ENCODE data around the gene TRPT1. TPM values are rescaled to one million over a fixed set of nuclear protein-coding genes. Genes with fewer than 3 reads are reported as not detected.
"Not testable (repeated sequence)": the region's sequence is repeated elsewhere in the genome, so short reads cannot be mapped to it uniquely, and the experiment has no call there.

Gene TRPT1
- total and polyA plus RNA-seq, 2 donors from 2014 or later: 39.2 to 103 TPM

GRCh38 chr11:64247729-64248531 is 21.9 kb upstream of the TRPT1 start:
- Histone ChIP-seq H3K9me3 (ENCODE audit: control insufficient read depth in 2 of 3, insufficient read depth in 1 of 3, low read length in 3 of 3) (no peaks in the 10 kb centered on the region), H3K27me3 (ENCODE audit: control insufficient read depth, insufficient read depth, low read length) (no peaks in the 10 kb centered on the region), H3K27ac (ENCODE audit: low read depth in 2 of 2, low read length in 2 of 2) (peak overlapping the region; percentile 89 to 91), H3K9ac (ENCODE audit: low read length in 3 of 3) (peak overlapping the region in 1 of 3 donors; percentile 48), H3K4me3 (ENCODE audit: low read length in 3 of 3) (peak overlapping the region in 2 of 3 donors; percentile 18 to 97), H3K4me1 (ENCODE audit: control insufficient read depth in 2 of 3, insufficient read depth in 2 of 3, low read depth in 1 of 3, low read length in 3 of 3) (peaks cover 0 to 39% (median 5%) of the 10 kb centered on the region in 3 donors), H3K36me3 (ENCODE audit: control insufficient read depth in 2 of 3, insufficient read depth in 3 of 3, low read length in 3 of 3) (peaks cover 0 to 9% (median 4%) of the 10 kb centered on the region in 3 donors)
- no peak for FAIRE-seq
- TF ChIP-seq, protein P1, sequence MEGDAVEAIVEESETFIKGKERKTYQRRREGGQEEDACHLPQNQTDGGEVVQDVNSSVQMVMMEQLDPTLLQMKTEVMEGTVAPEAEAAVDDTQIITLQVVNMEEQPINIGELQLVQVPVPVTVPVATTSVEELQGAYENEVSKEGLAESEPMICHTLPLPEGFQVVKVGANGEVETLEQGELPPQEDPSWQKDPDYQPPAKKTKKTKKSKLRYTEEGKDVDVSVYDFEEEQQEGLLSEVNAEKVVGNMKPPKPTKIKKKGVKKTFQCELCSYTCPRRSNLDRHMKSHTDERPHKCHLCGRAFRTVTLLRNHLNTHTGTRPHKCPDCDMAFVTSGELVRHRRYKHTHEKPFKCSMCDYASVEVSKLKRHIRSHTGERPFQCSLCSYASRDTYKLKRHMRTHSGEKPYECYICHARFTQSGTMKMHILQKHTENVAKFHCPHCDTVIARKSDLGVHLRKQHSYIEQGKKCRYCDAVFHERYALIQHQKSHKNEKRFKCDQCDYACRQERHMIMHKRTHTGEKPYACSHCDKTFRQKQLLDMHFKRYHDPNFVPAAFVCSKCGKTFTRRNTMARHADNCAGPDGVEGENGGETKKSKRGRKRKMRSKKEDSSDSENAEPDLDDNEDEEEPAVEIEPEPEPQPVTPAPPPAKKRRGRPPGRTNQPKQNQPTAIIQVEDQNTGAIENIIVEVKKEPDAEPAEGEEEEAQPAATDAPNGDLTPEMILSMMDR (IDR thresholded peaks at IDR 0.05; ENCODE audit: borderline replicate concordance, extremely low read depth, insufficient read depth): no peak
- intact Hi-C loops (cut with DNase I): no loop called here
- no peak for DNase-seq

GRCh38 chr11:64246871-64247728 is 21.1 kb upstream of the TRPT1 start, which contains the start of gene PPP1R14B:
Gene PPP1R14B, minus strand, starts transcription at chr11:64246943. Its CDS starts 270 bp downstream, at chr11:64246673.
- H3K27me3 ChIP-seq (ENCODE audit: control insufficient read depth, insufficient read depth, low read length): no peaks in the 10 kb centered on the region
- H3K9ac ChIP-seq (ENCODE audit: low read length in 3 of 3): peak within 1 kb of the TSS; percentile 20 to 88 (median 65)
- intact Hi-C loops (cut with DNase I): no loop called here
- H3K9me3 ChIP-seq (ENCODE audit: control insufficient read depth in 2 of 3, insufficient read depth in 1 of 3, low read length in 3 of 3): no peaks in the 10 kb centered on the region
- TF ChIP-seq, protein P1 (IDR thresholded peaks at IDR 0.05; ENCODE audit: borderline replicate concordance, extremely low read depth, insufficient read depth): peak; percentile 12
- FAIRE-seq (no peak), DNase-seq (peak; percentile 88 to 96 (median 94))
- peaks cover 0 to 39% (median 6%) of the 10 kb centered on the region in 3 donors for H3K4me1 ChIP-seq (ENCODE audit: control insufficient read depth in 2 of 3, insufficient read depth in 2 of 3, low read depth in 1 of 3, low read length in 3 of 3)
- peak within 1 kb of the TSS; percentile 75 to 97 (median 81) for H3K4me3 ChIP-seq (ENCODE audit: low read length in 3 of 3)
- H3K36me3 ChIP-seq (ENCODE audit: control insufficient read depth in 2 of 3, insufficient read depth in 3 of 3, low read length in 3 of 3): peaks cover 0 to 9% (median 4%) of the 10 kb centered on the region in 3 donors
- peak within 1 kb of the TSS; percentile 89 to 91 for H3K27ac ChIP-seq (ENCODE audit: low read depth in 2 of 2, low read length in 2 of 2)

- H3K4me3 ChIP-seq (ENCODE audit: low read length in 3 of 3); H3K9ac ChIP-seq (ENCODE audit: low read length in 3 of 3); H3K27me3 ChIP-seq (ENCODE audit: control insufficient read depth, insufficient read depth, low read length); DNase-seq; H3K36me3 ChIP-seq (ENCODE audit: control insufficient read depth in 2 of 3, insufficient read depth in 3 of 3, low read length in 3 of 3); H3K27ac ChIP-seq (ENCODE audit: low read depth in 2 of 2, low read length in 2 of 2); intact Hi-C loops (cut with DNase I); FAIRE-seq; H3K9me3 ChIP-seq (ENCODE audit: control insufficient read depth in 2 of 3, insufficient read depth in 1 of 3, low read length in 3 of 3): not testable (repeated sequence)
- peaks cover 0 to 34% (median 3%) of the 10 kb centered on the region in 3 donors for H3K4me1 ChIP-seq (ENCODE audit: control insufficient read depth in 2 of 3, insufficient read depth in 2 of 3, low read depth in 1 of 3, low read length in 3 of 3)
Measured at GRCh38 chr11:64246621-64246870, 20.6 kb upstream of the TRPT1 start.
